Erythroblast (primary cell): ENCODE data around the gene DMD.
A peak's percentile ranks its signal among the peaks of the same experiment; 100 is the strongest.
"Not testable (repeated sequence)": the region's sequence is repeated elsewhere in the genome, so short reads cannot be mapped to it uniquely, and the experiment has no call there.

Experiments used
- DNase-seq, 2 experiments: peaks; one replicate each; lab custom pipeline; 2025; lab: John Stamatoyannopoulos, UW
- GATA1 ChIP-seq: IDR thresholded peaks from 2 replicates; pipeline ENCODE4 v1.6.1; 2011; ENCODE audit warnings: low read depth, mild to moderate bottlenecking, control low read depth, low read length, moderate library complexity
- POLR2A ChIP-seq: IDR thresholded peaks from 2 replicates; pipeline ENCODE4 v1.6.1; 2011; ENCODE audit warnings: mild to moderate bottlenecking, low read length

The DMD gene

DNA sequence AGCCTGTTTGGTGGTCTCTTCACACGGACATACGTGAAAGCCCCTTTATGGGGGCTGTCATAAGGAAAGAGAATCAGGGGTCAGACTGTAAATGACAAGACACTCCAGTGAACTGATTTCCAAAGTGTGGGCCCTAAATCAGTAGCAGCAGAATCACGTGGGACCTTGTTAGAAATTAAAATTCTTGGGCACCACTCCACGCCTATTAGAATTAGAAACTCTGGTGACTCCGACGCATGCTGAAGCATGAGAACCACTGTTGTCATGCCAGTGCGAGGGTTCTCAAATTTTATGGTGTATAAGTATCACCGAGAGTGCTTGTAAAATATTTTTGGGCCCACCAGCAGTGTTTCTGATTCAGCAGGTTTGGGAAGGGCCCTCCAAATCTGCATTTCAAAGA is 672.8 kb downstream of the DMD start:
- TF ChIP-seq POLR2A: no peak
- TF ChIP-seq GATA1: no peak
- no peak for DNase-seq

DNA sequence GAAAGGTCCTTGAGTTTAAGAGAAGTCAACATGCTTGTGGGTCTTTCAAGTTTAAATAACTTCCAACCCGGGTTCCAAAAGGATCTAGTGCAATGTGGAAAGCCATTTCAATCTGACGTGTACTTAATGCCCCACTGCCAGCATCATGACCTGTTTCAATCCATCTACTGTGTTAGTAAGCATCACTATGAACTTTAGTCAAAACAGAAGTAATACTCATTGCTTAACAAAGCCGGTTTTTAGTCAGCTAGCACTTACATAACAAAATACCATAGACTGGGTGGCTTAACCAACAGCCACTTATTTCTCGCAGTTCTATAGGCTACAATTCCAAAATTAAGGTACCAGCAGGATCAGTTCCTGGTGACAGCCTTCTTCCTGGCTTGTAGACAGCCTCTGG is 677.5 kb downstream of the DMD start:
- TF ChIP-seq GATA1 (no peak), POLR2A (no peak)
- no peak for DNase-seq

DNA sequence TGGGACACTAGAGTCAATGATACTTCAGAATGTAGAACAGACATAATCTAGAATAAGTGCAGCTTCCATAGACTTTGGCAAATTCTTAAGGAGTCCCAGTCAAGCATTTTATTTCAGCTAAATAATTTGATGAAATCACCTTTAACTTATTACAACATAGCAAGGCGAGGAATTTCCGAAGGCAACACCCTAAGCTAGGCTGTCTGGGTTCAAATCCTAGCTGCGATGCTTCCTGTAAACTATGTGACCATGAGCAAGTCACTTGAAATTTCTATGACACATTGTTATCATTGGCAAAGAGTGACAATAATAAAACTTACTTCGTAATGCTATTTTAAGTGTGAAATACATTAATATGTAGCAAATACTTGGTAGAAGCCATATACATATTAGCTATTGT is 679.1 kb downstream of the DMD start:
- no peak for DNase-seq

DNA sequence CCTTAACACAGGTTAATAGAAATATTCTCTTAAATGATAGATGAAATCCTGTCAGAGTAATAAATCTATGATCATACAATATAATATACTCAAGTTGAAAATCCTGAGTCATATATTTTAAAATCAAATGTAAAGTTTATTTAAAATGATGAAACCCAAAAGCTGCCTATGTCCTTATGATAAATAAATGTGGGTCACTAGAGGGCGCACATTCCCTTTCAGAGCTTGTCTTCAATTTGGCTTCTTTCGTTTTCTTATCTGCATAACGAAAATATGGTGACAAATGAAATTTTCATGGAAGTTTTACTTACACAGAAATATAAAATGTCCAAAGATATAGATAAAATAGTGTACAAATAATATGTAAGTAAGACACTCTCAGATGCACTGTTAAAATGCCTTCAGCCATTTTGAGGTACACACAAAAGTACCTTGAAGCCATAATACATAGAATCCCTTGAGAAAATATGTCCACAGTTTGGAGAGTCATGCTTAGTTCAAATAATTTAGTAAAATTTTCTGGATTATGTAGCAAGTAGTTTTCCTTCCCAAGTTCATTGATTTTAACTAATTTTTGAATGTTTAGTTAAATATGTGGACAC is 680.4 kb downstream of the DMD start:
- TF ChIP-seq POLR2A (no peak), GATA1 (no peak)
- DNase-seq: peak; percentile 27 to 58

More for the DNA sequence above, 679.1 kb downstream of the DMD start:
- TF ChIP-seq POLR2A (no peak), GATA1 (no peak)

DNA sequence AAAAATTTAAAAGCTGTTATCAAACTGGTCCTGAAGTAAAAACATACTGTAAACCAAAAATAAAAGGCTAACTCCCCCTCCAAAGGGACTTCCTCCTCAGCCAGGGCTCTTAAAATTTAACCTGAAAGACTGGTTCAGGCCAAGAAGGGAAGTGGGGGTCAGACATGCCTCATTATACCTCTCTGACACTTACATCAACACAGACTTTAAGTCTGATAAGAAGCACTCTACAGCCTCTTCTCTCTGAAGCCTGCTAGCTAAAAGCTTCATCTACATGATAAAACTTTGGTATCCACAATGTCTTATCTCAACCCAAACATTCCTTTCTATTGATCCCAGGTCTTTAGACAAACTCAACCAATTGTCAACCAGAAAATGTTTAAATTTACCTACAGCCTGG is 682.9 kb downstream of the DMD start:
- DNase-seq: not testable (repeated sequence)

DNA sequence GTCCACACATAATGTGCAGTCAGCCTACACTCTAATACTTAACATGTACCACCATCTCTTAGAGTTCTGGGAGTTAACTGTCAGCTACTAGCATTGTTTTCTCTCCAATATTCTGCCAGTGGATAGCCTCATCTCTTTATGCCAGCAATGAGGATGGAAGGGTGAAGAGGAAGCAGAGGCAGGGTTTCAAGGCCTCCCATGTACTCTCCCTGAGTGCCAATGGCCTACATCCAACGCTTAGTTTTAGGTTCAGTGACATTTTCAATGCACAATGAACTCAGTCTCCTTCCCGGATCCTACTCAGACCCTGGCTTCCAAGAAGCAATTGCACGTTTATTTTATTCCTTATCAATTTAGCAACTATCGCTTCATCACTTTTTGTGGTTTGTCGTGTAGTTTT is 686.1 kb downstream of the DMD start:
- no peak for TF ChIP-seq POLR2A
- no peak for TF ChIP-seq GATA1
- DNase-seq: no peak

DNA sequence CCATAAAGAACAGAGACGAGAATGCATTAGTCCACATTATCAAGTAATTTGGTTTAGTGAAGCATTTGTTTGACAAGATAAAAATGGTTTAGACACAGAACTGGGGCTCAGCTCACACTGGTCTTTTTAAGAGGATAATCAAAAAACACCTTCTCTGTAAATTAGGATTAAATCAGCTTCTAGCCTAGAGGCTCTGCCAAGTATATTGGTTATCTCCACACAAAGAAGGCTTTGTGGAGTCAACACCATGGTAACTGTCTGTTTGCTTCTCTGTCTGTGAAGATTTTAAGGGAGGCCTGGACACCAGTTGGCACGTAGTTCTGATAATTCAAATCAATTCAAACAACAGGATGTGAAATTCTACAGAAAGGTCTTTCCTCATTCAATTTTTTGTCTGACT is 687.0 kb downstream of the DMD start:
- TF ChIP-seq POLR2A: no peak
- no peak for TF ChIP-seq GATA1
- no peak for DNase-seq

DNA sequence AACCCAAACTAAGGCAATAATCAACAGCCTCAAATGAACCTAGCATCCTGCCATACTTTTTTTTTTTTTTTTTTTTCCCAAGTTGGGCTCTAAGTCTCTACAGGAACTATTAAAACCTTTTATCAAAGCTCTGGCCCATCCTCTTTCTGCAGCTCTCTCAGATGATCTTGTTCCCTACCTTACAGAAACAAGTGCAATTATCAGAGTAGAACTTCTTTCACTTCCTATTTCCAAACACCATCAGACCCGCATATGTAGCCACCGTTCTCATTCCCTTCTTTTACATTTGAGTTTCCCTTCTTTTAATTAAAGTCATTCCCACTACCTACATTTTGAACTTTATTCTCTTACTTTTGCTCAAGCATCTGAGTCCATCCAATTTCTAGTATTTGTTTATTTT is 690.6 kb downstream of the DMD start:
- DNase-seq: no peak
- TF ChIP-seq POLR2A (no peak), GATA1 (no peak)

DNA sequence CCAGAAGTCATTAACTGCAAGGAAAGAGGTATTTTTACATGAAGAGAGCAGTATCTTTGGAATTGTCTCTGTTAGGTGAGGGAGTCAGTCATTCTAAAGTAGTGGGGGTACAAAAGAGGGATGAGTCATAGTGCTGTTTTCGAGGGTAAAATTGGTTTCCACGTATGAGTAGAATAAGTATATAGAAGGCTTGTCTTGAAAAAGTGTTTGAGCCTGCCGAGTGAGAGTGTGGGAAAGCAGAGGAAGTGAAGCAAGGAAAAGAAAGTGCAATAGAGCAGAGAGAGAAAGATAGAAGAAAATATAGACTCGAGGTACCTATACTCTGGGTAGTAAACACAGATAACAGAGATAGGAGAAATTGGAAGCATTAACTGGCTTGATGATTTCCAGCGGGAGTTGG is 696.4 kb downstream of the DMD start:
- no peak for DNase-seq
- no peak for TF ChIP-seq GATA1
- no peak for TF ChIP-seq POLR2A

DNA sequence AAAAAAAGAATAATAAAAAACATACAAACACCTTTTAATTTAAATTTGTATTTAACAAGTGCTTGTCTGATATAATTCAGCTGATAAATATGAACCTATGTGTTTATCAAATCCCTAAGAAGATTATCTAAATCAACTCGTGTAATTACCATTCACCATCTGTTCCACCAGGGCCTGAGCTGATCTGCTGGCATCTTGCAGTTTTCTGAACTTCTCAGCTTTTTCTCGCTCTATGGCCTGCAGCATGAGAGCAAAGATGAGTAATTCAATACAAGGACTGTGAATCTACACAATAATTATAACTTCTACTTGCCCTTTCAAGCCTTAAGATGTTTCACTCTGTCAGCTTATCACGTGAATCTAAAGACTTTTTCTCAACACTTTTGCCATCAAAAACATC is 709.7 kb downstream of the DMD start:
- TF ChIP-seq POLR2A (no peak), GATA1 (no peak)
- DNase-seq: no peak

DNA sequence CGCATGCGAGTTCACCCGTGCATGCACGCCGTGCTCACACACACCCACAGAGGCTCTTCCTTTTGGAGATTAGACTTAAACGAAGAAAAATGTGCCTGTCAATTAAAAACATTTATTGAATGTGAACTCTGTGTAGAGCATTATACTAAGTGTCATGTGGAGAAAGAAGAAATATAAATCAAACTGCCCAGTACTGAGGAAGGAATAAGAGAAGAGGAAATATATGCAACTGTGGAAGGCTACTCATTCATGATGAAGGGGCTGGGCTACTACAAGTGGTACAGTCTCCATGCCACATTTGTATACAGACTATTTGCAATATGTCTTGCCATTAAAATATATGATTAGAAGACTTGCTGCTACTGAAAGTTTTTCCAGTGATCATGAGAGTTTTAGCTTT is 714.7 kb downstream of the DMD start:
- no peak for DNase-seq
- no peak for TF ChIP-seq GATA1
- no peak for TF ChIP-seq POLR2A

DNA sequence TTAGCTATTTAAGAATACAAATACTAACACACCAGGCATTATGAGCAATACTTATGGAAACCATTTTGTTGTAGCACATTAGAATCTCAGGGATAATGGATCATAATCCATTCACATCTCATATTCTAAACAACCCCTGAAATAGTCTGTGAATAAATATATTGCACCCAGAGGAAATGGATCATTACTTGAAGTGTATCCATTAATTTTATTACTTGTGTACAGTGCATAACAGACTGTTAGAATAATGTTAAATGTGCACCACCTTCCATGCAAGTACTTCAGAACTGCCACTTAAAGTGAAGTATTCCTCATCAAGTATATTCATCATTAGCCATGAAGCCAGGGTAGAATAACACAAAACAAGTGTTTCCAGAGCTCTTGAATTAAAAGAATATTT is 715.5 kb downstream of the DMD start:
- TF ChIP-seq GATA1 (no peak), POLR2A (no peak)
- no peak for DNase-seq

DNA sequence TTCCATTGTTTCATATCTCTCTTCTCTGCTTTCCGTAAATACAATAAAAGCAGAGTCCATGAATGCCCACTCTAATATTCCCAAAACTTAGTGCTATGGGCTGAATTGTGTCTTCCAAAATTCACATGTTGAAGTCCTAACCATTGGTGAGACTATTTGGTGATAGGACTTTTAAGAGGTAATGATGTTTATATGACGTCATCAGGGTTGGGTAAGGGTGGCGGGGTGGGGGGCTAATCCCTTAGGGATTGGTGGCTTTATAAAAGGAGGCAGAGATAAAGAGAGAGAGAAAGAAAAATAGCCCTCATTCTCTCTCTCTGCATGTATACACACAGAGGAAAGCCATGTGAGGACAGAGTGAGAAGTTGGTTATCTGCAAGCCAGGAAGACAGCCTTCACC is 722.2 kb downstream of the DMD start:
- DNase-seq: no peak
- no peak for TF ChIP-seq GATA1
- no peak for TF ChIP-seq POLR2A

DNA sequence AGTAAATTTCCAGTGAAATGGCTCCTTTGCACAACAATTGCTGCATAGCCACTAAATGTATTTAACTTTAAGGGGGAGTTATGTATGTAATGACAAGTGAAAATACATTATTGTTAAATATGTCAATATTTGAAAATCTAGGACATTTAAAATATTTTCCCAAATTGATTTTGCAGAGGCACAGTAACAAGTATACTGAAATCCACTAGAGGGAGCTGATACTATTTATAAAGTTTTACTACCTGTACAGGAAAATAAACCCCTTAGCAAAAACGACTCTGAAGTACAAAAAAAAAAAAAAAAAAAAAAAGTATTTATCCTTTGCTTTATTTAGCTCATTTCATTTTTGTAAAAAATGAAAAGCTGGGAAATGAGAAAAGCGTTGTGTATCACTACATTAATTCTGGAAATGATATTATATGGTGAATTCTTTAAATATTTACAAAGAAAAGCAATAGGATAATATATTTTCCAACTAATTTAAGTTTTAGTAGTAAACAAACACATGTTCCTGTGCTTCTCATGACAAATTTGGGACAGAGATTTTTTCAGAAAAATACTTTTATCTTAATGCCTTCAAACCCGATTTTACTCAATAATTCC is 727.7 kb downstream of the DMD start:
- TF ChIP-seq POLR2A (no peak), GATA1 (no peak)
- DNase-seq: no peak

DNA sequence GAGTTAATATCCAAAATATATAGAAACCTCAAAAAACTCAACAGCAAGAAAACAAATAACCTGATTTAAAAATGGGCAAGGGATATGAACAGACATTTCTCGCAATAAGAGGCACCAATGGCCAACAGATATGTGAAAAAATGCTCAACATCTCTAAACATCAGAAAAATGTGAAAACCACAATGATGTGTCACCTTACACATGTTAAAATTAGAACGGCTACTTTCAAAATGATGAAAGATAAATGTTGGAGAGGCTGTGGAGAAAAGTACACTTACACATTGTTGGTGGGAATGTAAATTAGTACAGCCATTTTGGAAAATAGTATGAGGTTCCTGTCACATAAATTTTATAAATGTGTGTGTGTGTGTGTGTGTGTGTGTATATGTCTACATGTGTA is 731.3 kb downstream of the DMD start:
- TF ChIP-seq POLR2A: no peak
- TF ChIP-seq GATA1: no peak
- no peak for DNase-seq

DNA sequence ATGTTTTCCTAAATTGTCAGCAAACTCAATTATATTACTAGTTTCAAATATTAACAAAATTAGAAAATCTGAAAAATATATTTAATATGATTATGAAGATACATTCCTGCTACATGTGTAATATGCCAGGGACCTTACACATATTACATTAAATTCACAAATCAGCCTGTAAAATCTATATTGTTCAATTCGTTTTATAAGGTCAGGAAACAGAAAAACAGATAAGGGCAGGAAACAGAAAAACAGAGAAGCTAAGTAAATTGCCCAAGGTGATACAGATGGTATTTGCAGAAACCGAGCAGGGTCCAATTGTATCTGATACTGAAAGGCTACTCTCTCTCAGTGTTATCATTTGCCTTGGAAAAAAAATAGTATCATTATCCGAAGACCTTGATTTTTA is 739.0 kb downstream of the DMD start:
- DNase-seq: no peak
- no peak for TF ChIP-seq GATA1

DNA sequence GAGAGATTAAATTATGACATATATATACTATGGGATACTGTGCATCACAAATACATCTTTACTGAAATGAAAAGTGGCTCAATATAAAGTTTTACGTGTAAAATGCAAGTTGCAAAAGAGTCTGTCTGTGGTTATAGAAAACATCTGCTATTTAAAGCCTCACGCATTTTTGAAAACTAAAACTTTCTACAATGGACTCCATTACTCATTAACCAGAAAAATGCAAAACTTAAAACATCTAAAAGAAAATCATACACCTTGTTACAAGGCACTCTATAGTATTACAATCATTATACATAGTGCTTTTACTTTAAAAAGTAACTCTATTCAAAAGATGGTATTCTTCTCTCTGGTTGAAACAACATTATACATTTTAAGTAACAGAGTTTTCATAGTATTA is 755.6 kb downstream of the DMD start:
- TF ChIP-seq POLR2A (no peak), GATA1 (no peak)
- DNase-seq: no peak
